ENCODE results near the gene CD55.

- TF ChIP-seq CTCF (IDR thresholded peaks at IDR 0.05) = no peak
- TF ChIP-seq POLR2AphosphoS5 (IDR thresholded peaks at IDR 0.05) = no peak
- no peak for TF ChIP-seq POLR2A (IDR thresholded peaks at IDR 0.05)
Measured at GRCh38 chr1:207323425-207324225, 2.1 kb downstream of the CD55 start.
